ENCODE results near the gene BTG2.

BTG2 gene

DNA sequence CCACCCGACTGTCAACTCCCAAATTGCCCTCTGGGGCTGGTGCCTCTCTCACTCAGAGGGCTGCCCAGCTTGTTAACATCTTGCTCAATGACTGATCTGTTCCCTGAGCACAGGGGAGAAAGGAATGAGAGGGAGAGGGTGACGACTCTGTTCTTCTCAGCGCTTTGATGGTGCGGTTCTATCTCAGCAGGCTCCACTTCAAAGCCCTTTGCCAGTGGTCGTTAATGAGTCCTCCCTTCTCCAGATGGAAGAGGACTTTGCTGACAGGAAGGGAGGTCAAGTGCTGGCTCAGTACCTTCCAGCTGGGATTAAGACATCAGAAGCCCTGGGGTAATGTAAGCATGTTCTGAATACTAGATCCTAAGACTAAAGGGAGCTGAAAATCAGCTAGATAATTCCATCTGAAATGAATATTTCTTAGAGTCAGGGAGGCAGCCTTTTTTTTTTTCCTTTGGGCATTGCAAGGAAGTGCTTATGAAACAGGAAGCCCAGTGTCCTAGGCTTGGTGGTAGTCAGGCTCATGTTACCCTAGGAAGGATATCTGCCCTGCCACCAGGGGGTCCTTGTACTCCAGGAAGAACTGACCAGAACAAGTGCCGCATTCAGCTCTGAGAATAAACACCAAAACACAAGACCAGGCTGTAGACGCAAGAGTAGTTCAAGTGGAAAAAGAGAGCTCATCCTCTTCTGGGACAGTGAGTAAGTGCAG, 40.9 kb downstream of the BTG2 start:
- DNase-seq: no peak

DNA sequence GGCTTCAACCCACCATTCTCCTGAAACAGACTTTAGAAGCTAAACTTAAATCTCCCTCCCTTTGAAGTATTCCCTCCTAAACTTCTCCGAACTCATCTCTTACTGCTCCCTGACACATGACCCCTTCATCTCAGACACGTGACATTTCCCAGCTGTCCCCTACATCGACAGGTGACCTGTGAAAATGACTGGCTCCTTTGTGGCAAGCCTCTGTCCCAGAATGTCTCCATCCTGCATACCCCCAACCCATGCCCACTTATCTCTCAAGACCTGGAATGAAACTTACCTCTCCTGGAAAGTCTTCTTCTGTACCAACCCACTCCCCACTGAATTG, 41.4 kb downstream of the BTG2 start:
- no peak for DNase-seq

GRCh38 chr1:203349166-203349565, 43.8 kb downstream of the BTG2 start:
- no peak for DNase-seq

DNA sequence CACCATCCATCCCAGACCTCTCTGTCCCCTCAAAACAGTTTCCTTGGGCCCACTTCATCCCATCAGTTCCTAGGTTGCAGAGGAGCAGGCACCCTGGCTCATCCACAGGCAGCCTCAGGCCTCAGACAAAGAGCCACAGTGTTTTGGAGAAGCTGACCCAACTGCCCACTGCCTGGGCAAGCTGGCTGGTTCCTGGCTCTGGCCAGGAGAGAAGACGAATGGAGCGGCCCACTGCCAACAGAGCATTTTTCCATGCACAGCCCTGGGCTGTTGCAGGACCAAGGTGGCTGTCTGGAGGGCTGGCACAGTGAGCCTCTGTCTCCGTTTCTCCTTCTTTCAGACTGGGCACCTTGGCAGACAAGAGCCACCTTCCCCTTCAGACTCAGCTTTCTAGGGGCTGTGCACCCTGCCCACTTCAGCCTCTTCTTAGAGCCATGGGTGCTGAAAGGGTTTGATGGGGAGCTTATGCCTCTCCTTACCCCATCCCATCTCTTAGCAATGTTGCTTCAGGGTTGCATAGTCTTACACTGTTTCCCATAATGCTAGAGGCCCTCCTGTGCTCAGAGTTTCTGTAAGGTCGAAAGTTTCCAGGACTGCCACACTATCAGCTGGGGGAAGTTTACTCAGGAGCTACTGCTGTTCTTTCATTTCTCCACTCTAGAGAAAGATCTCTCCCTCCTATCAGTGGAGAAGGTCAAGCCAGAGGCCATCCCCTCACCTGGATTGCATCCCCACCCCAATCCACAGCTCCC, 44.6 kb downstream of the BTG2 start:
- no peak for DNase-seq

- DNase-seq: no peak
Measured at GRCh38 chr1:203351037-203351625, 45.8 kb downstream of the BTG2 start, which contains the start of gene FMOD. FMOD (minus strand) TSS chr1:203351122; CDS start chr1:203348270, 2,852 bp downstream.

DNA sequence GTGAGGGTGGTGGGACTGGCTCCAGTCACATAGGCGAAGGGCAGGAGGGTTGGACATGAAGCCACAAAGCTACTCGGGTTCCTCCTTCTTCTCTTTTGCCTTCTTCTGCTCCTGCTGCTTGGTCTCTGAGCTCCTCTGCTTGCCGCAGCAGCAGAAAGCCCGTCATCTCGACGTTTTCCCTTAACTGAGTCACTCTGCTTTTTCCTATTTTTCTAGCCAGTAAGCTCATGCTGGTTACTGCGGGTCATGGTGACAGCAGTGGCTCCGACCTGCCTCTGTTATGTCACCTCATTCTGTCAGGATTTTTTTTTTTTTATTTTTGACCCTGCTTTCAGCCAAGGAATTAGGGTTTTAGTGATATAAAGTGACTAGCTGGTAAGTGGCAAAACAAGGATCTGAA, 48.2 kb downstream of the BTG2 start:
- no peak for DNase-seq

GRCh38 chr1:203354246-203354645, 48.9 kb downstream of the BTG2 start:
- DNase-seq: no peak

DNA sequence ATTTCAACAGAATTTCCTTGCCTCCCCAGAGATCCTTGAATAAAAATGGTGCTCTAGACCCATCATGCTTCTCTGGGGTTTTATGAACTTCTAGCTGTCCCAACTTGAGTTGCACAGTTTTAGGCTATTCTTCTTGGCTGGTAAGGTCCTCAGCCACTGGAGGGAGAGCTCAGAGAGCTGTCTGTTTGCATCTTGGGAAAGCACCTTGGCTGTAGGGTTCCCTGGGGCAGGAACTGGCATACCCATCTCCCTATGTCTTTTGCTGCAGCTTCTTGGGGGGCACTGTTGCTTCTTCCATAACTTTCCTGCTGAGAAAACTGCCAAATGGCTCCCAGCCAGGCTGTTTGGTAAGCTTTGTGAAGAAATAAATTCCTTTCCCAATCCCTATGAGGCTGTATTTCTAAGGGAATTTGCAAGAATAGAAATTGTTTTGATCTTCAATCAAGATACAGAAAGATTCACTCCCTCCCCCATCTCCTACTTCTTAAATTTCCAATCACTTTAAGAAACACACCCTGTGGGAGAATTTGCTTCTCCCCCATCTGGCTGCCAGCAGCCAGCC, 53.8 kb downstream of the BTG2 start:
- no peak for DNase-seq

Measured in NCI-H446 treated with DMSO at 0.1 percent for 48 hours (cell line).